Neutrophil (primary cell): Measurements from ENCODE around the gene HOMEZ.

ENCODE experiments used
- H3K27ac ChIP-seq: fragments of 200-600 bp; sonication (generic); 2 replicates; pipeline ENCODE4 v1.5.1; 2016; ENCODE audit warnings: mild to moderate bottlenecking, moderate library complexity
- H3K27me3 ChIP-seq: fragments of 200-600 bp; sonication (generic); 2 replicates; pipeline ENCODE4 v1.6.0; 2016; ENCODE audit warnings: mild to moderate bottlenecking
- H3K36me3 ChIP-seq: fragments of 200-600 bp; sonication (generic); 2 replicates; pipeline ENCODE4 v1.5.1; 2017
- H3K4me1 ChIP-seq, 2 experiments: fragments of 200-600 bp in 1 of 2; sonication (generic) in 1 of 2; 1 replicate in 1 of 2; 2 replicates in 1 of 2; pipeline versions ENCODE4 v1.5.1 to v1.6.1; 2013 to 2016; ENCODE audit warnings: low read depth in 1 of 2, low read length in 1 of 2, mild to moderate bottlenecking in 1 of 2, moderate library complexity in 1 of 2; ENCODE audit not compliant: control insufficient read depth in 1 of 2, insufficient read depth in 1 of 2
- H3K4me3 ChIP-seq, 2 experiments: fragments of 200-600 bp in 1 of 2; sonication (generic) in 1 of 2; 1 replicate in 1 of 2; 2 replicates in 1 of 2; pipeline ENCODE4 v1.5.1; 2013 to 2016; ENCODE audit warnings: low read depth in 1 of 2, low read length in 1 of 2, mild to moderate bottlenecking in 1 of 2, moderate library complexity in 1 of 2
- H3K9me3 ChIP-seq: fragments of 200-600 bp; sonication (generic); 2 replicates; pipeline ENCODE4 v1.5.1; 2016
- TF ChIP-seq, protein P1 (sequence below): fragments of 200-600 bp; sonication (generic); IDR thresholded peaks from 2 replicates; pipeline ENCODE4 v1.5.1; 2016; ENCODE audit warnings: antibody characterized with exemption

The HOMEZ gene

DNA sequence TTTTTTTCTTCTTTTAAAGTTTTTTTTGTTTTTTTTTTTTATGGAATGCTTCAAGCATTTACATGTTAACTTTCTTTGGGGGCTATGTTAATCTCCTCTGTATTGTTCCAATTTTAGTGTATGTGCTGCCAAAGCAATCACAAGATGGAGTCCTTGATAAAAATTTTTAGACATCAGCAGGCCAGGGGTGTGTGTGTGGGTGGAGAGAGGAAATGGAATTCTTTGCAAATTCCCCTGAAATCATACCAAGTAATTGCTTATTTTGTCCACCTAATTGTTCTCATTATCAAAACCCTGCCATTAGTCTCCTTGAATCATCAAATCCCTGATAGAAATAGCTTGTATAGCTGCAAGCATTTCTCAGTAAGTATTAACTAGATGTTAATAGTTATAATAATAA, 26.5 kb downstream of the HOMEZ start:
- Histone ChIP-seq H3K4me1 (no peaks in the 10 kb centered on the region), H3K9me3 (no peaks in the 10 kb centered on the region), H3K36me3 (no peaks in the 10 kb centered on the region), H3K27me3 (peaks cover 33% of the 10 kb centered on the region), H3K4me3 (no peak overlapping the region), H3K27ac (no peak overlapping the region)
- TF ChIP-seq, protein P1, sequence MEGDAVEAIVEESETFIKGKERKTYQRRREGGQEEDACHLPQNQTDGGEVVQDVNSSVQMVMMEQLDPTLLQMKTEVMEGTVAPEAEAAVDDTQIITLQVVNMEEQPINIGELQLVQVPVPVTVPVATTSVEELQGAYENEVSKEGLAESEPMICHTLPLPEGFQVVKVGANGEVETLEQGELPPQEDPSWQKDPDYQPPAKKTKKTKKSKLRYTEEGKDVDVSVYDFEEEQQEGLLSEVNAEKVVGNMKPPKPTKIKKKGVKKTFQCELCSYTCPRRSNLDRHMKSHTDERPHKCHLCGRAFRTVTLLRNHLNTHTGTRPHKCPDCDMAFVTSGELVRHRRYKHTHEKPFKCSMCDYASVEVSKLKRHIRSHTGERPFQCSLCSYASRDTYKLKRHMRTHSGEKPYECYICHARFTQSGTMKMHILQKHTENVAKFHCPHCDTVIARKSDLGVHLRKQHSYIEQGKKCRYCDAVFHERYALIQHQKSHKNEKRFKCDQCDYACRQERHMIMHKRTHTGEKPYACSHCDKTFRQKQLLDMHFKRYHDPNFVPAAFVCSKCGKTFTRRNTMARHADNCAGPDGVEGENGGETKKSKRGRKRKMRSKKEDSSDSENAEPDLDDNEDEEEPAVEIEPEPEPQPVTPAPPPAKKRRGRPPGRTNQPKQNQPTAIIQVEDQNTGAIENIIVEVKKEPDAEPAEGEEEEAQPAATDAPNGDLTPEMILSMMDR: no peak

DNA sequence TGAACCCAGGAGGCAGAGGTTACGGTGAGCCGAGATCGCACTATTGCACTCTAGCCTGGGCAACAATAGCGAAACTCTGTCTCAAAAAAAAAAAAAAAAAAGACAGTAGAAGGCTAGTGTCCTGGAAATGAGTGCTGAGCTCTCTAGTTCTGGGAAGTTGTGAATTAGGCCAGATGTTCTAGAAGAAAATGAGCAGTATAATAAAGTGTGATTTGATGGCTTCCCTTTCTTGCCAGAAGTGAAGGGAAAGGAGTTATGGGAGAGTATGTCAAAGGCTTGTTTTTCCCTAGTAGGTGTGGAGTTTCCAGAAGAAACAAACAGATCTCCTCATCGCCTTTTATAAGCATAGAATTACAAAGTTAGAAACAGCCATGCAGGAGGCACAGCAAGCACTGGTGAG, 27.7 kb downstream of the HOMEZ start:
- H3K27me3 ChIP-seq: peaks cover 22% of the 10 kb centered on the region
- H3K27ac ChIP-seq: no peak overlapping the region
- TF ChIP-seq, protein P1: no peak
- H3K9me3 ChIP-seq: no peaks in the 10 kb centered on the region
- no peaks in the 10 kb centered on the region for H3K4me1 ChIP-seq
- no peak overlapping the region for H3K4me3 ChIP-seq
- no peaks in the 10 kb centered on the region for H3K36me3 ChIP-seq

DNA sequence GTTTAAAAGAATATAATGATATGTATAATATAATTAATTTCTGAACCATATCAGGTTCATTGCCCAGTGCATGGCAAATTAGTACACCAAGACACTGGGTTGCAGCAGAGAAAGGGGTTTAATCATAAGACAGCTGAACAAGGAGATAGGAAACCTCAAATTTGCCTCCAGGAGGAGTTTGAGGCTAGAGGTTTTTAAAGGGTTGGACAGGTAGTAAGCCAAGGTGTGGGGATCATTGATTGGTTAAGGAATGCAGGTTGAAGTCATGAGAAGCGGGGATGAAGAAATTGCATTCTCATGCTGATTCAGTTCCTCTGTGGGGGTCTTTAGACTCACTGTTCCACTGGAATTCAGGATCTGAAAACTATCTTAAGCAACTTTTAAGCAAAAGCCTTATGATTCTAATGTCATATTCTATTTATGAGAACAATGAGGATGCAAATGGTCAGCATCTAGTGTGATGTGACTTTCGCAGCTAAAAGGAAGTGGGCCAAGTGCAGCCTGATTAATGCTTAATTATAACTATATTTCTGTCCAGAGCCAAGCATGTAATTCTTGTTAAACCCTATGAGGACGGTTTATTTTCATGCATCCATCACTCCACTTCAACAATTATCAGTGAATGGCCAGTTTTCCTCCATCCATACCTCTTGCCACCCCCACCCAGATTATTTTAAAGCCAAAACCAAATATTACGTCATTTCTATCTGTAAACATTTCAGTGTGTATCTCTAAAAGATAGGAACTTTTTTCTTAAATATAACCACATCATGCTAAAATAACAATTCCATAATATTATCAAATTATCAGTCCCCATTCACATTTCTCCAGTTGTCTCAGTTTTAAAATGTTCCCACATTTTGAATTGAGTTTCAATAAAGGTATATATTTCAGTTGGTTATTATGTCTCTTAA, 33.3 kb downstream of the HOMEZ start:
- TF ChIP-seq, protein P1: no peak
- no peaks in the 10 kb centered on the region for H3K4me1 ChIP-seq
- H3K27ac ChIP-seq: no peak overlapping the region
- H3K27me3 ChIP-seq: no peaks in the 10 kb centered on the region
- H3K36me3 ChIP-seq: no peaks in the 10 kb centered on the region
- no peak overlapping the region for H3K4me3 ChIP-seq
- no peaks in the 10 kb centered on the region for H3K9me3 ChIP-seq

GRCh38 chr14:23252006-23252405, 33.9 kb downstream of the HOMEZ start:
- Histone ChIP-seq H3K27me3 (no peaks in the 10 kb centered on the region), H3K9me3 (no peaks in the 10 kb centered on the region), H3K4me3 (no peak overlapping the region), H3K36me3 (no peaks in the 10 kb centered on the region), H3K4me1 (no peaks in the 10 kb centered on the region), H3K27ac (no peak overlapping the region)
- TF ChIP-seq, protein P1: no peak

GRCh38 chr14:23249824-23250223, 36.1 kb downstream of the HOMEZ start:
- no peak overlapping the region for H3K4me3 ChIP-seq
- H3K36me3 ChIP-seq: no peaks in the 10 kb centered on the region
- TF ChIP-seq, protein P1: no peak
- no peaks in the 10 kb centered on the region for H3K27me3 ChIP-seq
- H3K9me3 ChIP-seq: no peaks in the 10 kb centered on the region
- no peaks in the 10 kb centered on the region for H3K4me1 ChIP-seq
- H3K27ac ChIP-seq: no peak overlapping the region
